Peyer's patch (tissue), 4 donors: Measurements from ENCODE around the gene SLX4. TPM values are rescaled to one million over a fixed set of nuclear protein-coding genes. Genes with fewer than 3 reads are reported as not detected.

Source experiments
- DNase-seq, 3 donors: peaks; one replicate each; pipeline ENCODE4 v3.0.0-alpha.2; 2017 to 2019
- H3K27ac ChIP-seq, 4 donors: fragments of 200-600 bp; sonication (generic); one replicate each; pipeline ENCODE4 v1.5.1; 2016 to 2019
- H3K27me3 ChIP-seq, 2 donors: fragments of 200-600 bp; sonication (generic); one replicate each; pipeline ENCODE4 v1.5.1; 2019
- H3K36me3 ChIP-seq, 3 donors: fragments of 200-600 bp; sonication (generic); one replicate each; pipeline ENCODE4 v1.5.1; 2016 to 2019
- H3K4me1 ChIP-seq, 4 donors: fragments of 200-600 bp; sonication (generic); one replicate each; pipeline ENCODE4 v1.5.1; 2016 to 2019
- H3K4me3 ChIP-seq, 4 donors: fragments of 200-600 bp; sonication (generic); 1 replicate in 3 of 4; 2 replicates in 1 of 4; pipeline ENCODE4 v1.5.1; 2016 to 2019; ENCODE audit warnings: mild to moderate bottlenecking in 1 of 4
- H3K9me3 ChIP-seq, 4 donors: fragments of 200-600 bp; sonication (generic); one replicate each; pipeline ENCODE4 v1.5.1; 2016 to 2019; ENCODE audit warnings: mild to moderate bottlenecking in 1 of 4
- CTCF ChIP-seq, 6 experiments: fragments of 450-650 bp in 4 of 6; fragments of 200-600 bp in 2 of 6; sonication (generic) in 1 of 6; IDR thresholded peaks; one replicate each; pipeline ENCODE4 v1.5.1; 2017 to 2019; ENCODE audit warnings: antibody characterized with exemption in 6 of 6, mild to moderate bottlenecking in 3 of 6, moderate library complexity in 1 of 6
- POLR2A ChIP-seq, 2 donors: fragments of 450-650 bp; IDR thresholded peaks; one replicate each; pipeline ENCODE4 v1.5.1; 2017; ENCODE audit warnings: antibody characterized with exemption in 2 of 2, mild to moderate bottlenecking in 2 of 2, moderate library complexity in 2 of 2
- total RNA-seq, 4 donors: library from RNA; depleted of rRNA; stranded (reverse); fragments of >200 nt; gene quantifications; one replicate each; pipeline ENCODE4 v1.1.0, GENCODE V29; 2016

Gene SLX4
- total RNA-seq, 4 donors from 2014 or later: 6.5 to 13.4 (median 12.8) TPM

- no peak overlapping the region for H3K27ac ChIP-seq
- no peak overlapping the region for H3K4me3 ChIP-seq
- H3K27me3 ChIP-seq: no peaks in the 10 kb centered on the region
- no peaks in the 10 kb centered on the region for H3K9me3 ChIP-seq
- no peak for DNase-seq
- H3K4me1 ChIP-seq: no peaks in the 10 kb centered on the region
- TF ChIP-seq CTCF (IDR thresholded peaks at IDR 0.05) (no peak), POLR2A (IDR thresholded peaks at IDR 0.05) (no peak)
- no peaks in the 10 kb centered on the region for H3K36me3 ChIP-seq
These were observed 47.1 kb downstream of the SLX4 start for GRCh38 chr16:3564130-3564888.

- Histone ChIP-seq H3K27me3 (no peaks in the 10 kb centered on the region), H3K9me3 (no peaks in the 10 kb centered on the region), H3K4me1 (no peaks in the 10 kb centered on the region), H3K36me3 (no peaks in the 10 kb centered on the region), H3K4me3 (no peak overlapping the region), H3K27ac (no peak overlapping the region)
- no peak for TF ChIP-seq CTCF (IDR thresholded peaks at IDR 0.05)
- TF ChIP-seq POLR2A (IDR thresholded peaks at IDR 0.05): no peak
- DNase-seq: no peak
These were observed 48.4 kb downstream of the SLX4 start for GRCh38 chr16:3562914-3563480.

DNA sequence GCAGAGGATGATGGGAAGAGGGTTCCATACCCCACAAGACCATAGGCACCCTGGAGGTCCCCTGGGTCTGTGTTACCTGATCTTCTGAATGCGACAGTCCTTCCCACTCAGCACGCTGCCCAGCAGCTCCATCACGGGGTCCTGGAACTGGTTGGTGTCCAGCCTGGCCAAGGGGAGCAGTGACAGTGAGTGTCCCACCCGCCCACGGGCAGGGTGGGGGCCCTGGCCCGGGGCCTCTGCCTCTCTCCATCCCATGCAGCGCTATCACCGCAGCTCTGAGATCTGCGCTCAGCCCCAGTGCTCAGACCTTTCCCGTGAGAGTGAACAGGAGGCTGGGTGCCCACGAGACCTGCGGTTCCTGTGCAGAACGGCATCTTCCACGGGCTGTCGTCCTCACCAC is 49.8 kb downstream of the SLX4 start:
- DNase-seq: no peak
- Histone ChIP-seq H3K9me3 (no peaks in the 10 kb centered on the region), H3K27ac (no peak overlapping the region), H3K36me3 (no peaks in the 10 kb centered on the region), H3K4me3 (no peak overlapping the region), H3K27me3 (no peaks in the 10 kb centered on the region), H3K4me1 (no peaks in the 10 kb centered on the region)
- TF ChIP-seq POLR2A (IDR thresholded peaks at IDR 0.05) (no peak), CTCF (IDR thresholded peaks at IDR 0.05) (no peak)

DNA sequence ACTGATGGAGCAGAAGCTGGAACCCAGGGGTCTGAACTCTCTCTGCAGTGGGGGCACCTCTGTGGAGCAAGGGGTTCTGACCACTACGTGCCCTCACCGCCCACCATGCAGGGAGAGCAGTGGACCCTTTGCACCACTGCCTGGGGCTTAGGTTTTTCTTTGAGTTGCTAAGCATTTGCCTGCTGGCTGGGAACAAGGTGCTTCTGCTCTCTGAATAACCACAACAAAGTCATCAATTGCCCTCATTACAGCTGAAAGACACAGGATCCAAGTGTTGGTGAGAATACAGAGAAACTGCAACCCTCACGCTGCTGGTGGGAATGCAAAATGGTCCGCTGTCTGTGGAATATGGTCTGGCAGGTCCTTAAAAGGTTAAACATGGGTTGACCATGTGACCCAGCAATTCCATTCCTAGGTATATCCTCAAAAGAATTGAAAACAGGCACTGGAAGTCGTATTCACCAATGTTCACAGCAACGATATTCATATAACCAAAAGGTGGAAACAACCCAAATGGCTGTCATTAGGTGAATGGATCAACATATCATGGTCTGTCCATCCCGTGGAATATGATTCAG is 57.0 kb downstream of the SLX4 start:
- DNase-seq: no peak
- no peak overlapping the region for H3K27ac ChIP-seq
- H3K9me3 ChIP-seq: no peaks in the 10 kb centered on the region
- TF ChIP-seq POLR2A (IDR thresholded peaks at IDR 0.05) (no peak), CTCF (IDR thresholded peaks at IDR 0.05) (no peak)
- no peaks in the 10 kb centered on the region for H3K27me3 ChIP-seq
- H3K4me1 ChIP-seq: no peaks in the 10 kb centered on the region
- H3K36me3 ChIP-seq: no peaks in the 10 kb centered on the region
- no peak overlapping the region for H3K4me3 ChIP-seq

- H3K27ac ChIP-seq: no peak overlapping the region
- H3K4me1 ChIP-seq: no peaks in the 10 kb centered on the region
- no peak for DNase-seq
- H3K27me3 ChIP-seq: no peaks in the 10 kb centered on the region
- no peak for TF ChIP-seq CTCF (IDR thresholded peaks at IDR 0.05)
- H3K9me3 ChIP-seq: no peaks in the 10 kb centered on the region
- no peak overlapping the region for H3K4me3 ChIP-seq
- no peaks in the 10 kb centered on the region for H3K36me3 ChIP-seq
These were observed 58.1 kb downstream of the SLX4 start for GRCh38 chr16:3553138-3553923.
